HG03139 (cell line): ENCODE data around the gene PIK3R5.
A peak's percentile ranks its signal among the peaks of the same experiment; 100 is the strongest.
"Not testable (repeated sequence)": the region's sequence is repeated elsewhere in the genome, so short reads cannot be mapped to it uniquely, and the experiment has no call there.

Source experiments
- ATAC-seq: cut with Tn5 transposase; IDR thresholded peaks from one replicate; pipeline ENCODE4 v1.9.1; 2021; ENCODE audit not compliant: unreplicated experiment

Gene PIK3R5

GRCh38 chr17:8865811-8866210 lies 99.7 kb downstream of the PIK3R5 start:
- no peak for ATAC-seq

DNA sequence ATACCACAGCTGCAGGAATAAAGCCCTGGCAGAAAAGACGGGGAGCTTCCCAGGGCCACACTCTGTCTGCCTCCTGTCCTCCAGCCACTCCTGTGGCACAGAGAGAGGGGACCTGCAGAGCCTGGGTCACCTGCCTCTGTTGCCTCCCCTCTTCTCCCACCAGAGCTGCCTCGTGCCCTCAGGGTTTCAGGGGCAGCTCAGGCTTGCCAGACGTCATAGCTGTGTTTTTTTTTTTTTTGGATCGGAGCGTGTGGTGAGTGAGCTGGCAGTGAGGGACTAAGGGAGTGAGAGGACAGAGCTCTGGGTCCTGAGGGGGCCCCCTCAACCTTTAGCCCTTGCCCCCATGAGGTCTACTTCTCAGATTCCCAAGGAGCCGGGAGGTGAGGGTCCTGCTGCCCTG lies 100.1 kb downstream of the PIK3R5 start:
- ATAC-seq, result no peak

DNA sequence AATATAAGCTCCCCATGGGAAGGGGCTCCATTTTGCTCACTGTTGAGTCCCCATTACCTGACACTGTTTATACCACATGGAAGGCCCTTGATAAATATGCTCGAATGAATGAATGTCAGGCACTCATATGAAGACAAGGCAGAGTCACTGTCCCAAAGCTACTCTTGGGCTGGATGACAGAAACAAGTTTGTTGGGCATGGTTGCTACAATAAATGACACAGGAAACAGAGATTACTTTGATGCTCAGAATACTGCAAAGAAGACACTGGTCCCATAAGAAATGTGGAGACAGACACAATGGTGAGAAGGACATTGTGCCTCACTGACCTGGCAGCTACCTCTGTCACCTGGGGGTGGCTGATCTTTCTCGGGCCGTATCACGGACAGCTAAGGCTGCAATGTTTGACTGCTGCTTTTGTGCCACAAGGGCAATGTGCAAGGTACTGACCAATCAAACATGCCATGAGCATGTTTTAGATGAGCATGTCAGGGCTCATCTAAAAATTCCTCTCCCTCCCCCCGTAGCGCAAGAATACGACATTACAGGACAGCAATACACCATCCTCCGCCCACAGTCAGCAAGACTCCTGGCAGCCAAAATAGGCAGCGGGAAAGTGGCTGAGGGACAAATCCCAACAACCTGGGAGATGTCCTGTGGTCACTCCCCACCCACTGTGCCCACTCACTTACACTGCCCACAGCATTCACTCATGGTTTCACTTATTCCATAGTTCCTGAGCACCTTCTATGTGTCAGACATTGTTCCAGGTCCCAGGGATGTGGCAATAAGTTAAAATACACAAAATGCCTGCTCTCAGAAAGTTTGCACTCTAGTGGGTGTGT lies 103.1 kb downstream of the PIK3R5 start:
- ATAC-seq, result no peak

GRCh38 chr17:8861495-8862181 lies 103.9 kb downstream of the PIK3R5 start:
- ATAC-seq, result no peak

DNA sequence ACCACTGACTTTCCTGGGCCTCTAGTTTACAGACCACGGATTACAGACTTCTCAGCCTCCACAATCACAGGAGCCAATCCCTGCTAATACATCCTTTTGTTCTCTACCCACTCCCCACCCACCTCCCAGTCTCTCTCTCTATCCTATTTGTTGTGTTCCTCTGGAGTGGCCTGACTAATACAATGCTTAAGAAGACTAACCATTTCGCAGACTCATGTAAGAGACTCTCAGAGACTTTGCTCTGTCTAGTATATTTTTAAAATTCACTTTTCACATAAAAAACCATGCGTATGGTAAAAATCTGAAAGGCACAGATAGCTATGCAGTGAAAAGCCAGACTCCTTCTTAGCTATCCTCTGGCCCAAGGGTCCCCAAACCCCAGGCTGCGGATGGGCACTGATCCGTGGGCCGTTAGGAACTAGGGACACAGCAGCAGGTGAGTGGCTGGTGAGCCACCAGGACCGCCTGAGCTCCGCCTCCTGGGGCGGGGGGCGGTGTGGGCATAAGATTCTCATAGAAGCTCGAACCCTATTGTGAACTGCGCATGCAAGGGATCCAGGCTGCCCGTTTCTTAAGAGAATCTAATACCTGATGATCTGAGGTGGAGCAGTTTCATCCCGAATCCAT lies 105.6 kb downstream of the PIK3R5 start:
- ATAC-seq, result no peak

- ATAC-seq, result no peak
These were observed 106.3 kb downstream of the PIK3R5 start for GRCh38 chr17:8859027-8859803.

GRCh38 chr17:8857919-8858318 lies 107.6 kb downstream of the PIK3R5 start:
- peak; percentile 44 for ATAC-seq

DNA sequence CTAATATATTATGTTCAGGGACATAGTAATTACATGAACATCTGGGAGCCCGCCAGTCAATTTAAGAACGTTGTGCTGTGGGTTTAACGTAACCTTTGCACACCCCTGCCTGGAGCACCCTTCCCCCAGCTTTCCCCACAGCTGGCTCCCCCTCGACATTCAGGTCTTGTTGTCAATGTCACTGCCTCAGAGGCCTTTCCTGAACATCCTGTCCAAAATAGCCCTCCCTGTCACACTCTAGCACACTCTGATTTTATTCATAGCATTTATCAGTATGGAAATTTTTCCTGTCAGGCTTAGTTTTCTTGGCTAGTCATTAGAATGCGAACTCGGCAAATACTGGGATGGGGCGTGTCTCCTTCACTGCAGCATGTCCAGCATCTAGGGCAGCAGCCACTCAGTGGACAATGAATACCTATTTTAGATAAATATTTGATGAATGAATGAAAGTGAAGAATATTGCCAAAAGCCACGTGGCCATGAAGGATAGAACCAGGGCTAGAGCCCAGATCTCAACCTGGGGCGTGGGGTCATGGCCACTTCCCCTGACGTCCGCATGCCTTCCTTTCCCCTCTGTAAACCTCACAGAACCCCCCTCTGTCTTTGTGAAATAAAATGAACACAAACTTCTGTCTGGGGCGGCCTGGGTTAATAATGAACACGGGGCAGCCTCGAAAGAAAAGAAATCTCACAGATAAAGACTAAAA lies 108.5 kb downstream of the PIK3R5 start:
- no peak for ATAC-seq

GRCh38 chr17:8856205-8856603 lies 109.3 kb downstream of the PIK3R5 start:
- ATAC-seq, result not testable (repeated sequence)

DNA sequence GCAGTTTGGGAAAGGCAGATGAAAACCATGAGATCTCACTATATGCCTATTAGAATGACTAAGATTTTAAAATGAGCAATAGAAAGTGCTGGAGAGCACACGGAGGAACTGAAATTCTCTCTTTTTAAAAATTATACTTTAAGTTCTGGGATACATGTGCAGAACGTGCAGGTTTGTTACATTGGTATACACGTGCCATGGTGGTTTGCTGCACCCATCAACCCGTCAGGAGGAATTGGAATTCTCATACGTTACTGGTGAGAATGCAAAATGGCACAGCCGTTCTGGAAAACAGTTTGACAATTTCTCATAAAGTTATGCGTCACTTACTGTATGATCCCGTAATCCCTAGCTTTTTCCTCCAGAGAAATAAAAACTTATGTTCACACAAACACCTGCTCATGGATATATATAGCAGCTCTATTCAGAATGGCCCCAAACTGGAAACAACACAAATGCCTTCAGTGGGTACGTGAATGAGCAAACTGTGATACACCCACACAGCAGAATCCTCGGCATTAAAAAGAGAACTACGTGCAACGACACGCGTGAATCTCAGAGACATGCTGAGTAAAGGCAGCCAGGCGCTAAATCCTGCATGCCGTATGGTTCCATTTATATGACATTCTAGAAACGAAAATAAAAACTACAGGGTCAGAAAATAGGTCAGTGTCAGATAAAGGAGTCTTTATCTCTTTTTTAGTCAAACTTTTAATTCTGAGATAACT lies 109.9 kb downstream of the PIK3R5 start:
- ATAC-seq, result no peak

DNA sequence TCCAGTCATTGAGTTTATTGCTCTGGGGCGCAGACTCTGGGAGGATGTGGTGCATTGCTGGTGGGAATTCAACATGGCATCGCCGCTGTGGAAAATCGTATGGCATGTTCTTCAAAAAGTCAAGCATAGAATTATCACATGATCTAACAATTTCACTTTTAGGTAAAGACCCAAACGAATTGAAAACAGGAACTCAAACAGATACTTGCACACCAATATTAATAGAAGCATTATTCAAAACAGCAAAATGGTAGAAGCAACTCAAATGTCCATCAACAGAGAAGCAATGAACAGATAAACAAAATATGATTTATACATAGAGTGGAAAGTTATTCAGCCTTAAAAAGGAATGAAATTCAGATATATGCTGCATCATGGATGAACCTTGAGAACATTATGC lies 113.9 kb downstream of the PIK3R5 start:
- ATAC-seq, result no peak

GRCh38 chr17:8849311-8850041 lies 116.0 kb downstream of the PIK3R5 start:
- no peak for ATAC-seq

GRCh38 chr17:8847891-8848290 lies 117.6 kb downstream of the PIK3R5 start:
- ATAC-seq, result no peak

DNA sequence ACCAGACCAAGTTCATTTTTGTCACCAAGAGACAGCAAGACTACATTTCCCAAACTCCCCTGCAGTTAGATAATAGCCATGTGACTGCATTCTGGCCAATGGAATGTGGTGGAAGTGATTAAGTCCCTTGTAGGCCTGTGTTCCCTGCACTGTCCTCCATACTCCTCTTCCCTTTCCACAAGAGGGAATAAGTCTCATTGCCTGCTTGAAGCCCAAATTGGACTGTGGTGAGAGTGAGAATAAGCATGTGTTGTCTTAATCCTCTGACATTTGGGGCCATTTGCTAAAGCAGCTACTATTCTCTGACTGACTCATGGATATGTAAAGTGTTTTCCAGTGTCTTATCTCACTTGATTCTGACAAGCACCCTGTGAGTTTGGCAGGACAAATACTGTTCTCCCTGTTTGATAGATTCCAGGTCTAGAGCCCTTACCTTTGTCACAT lies 118.7 kb downstream of the PIK3R5 start:
- ATAC-seq, result no peak

DNA sequence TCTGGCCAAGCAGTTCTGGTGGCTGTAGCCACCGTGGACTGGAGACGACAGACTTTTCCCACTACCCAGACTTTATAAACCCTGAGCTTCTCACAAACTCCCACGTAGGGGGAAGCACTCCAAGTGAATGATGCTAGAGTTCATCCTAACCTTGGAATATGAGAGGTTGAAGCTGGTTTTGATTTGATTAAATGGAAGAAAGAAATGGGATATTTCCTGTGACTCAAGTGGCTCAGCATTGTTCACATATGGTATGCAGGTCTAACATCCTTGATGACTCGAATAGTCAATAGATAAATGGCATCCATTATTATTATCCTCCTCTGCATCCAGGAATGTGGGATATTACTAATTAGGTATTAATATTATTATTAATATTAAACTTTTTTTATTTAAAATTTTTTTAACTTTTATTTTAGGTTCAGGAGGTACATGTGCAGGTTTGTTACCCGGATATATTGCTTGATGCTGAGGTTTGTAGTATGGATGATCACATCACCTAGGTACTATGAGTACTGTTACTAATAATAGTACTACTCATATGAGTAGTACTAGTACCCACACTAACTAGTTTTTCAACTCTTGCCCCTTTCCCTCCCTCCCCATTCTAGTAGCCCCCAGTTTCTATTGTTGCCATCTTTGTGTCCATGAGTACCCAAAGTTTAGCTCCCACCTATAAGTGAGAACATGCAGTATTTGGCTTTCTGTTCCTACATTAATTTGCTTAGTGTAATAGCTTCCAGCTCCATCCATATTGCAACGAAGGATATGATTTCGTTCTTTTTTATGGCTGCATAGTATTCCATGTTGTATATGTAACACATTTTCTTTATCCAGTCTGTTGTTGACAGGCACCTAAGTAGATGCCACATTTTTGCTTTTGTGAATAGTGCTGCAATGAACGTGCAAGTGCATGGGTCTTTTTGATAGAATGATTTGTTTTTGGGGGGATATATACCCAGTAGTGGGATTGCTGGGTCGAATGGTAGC lies 121.0 kb downstream of the PIK3R5 start:
- no peak for ATAC-seq

DNA sequence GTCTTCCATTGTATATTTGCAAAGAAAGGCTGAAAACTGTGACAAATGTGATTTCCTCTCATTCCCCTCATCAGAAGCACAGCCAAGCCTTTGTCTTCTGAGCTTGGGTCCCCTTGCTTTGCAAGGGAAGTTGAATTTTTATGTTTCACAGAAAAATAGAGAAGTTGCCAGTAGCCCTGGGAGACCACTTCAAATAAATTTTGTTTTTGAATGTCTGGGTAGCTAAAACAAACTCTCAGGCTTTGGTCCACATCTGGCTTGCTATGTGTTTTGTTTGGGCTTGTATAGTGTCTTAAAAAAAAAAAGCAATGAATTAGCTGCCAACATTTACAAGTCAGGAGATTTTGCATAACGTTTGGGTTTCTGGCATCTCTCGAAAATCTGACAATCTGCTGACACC lies 122.2 kb downstream of the PIK3R5 start:
- ATAC-seq, result no peak

GRCh38 chr17:8841844-8842243 lies 123.7 kb downstream of the PIK3R5 start:
- ATAC-seq, result no peak

DNA sequence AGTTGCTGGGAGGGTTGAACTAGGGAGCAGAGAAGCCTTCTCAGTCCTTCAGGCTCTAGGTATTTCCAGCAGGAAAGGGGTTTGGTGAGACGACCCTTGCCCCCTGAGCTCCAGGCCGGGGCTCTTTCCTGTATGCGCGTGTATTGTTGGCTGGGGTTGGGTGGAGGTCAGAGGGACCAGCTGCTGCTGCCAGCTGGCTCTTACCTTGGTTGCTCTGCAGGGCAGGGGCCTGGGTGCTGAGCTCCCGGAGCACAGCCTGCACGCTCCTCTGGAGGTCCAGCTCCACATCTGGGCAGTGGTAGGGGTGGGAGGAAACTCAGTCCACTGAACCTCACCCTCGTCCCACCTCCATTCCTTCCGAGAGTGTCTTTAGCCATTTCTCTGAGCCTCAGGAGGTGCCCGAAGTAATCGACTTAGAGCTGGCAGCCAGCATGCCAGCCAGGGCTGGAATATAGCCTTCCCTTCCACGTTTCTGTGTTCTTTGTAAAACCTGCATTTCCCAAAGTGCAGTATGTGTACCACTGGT lies 126.0 kb downstream of the PIK3R5 start:
- ATAC-seq, result no peak
